ENCODE results near the gene CXCL1. TPM values are rescaled to one million over a fixed set of nuclear protein-coding genes. Genes with fewer than 3 reads are reported as not detected.

The CXCL1 gene
- total RNA-seq, 4 donors from 2014 or later: 0.84 to 2.7 (median 1.3) TPM; not detected in 1

DNA sequence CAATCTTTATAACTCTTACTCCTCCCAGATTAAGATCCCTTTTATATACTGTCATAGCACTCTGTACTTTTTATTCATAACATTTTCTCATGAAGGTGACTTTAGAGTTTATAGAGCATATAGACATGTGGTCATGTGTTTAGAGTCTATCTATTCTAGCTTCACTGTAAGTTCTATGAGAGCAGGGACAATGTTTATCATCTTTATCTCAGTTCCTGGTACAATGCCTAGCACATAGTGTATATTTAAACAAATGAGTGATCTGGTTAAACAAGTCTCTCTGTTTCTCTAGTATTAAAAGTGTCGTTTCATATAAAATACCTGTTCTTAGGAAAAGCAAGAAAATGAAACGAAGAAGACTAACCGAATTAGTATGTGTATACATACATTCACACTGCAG lies 29.5 kb upstream of the CXCL1 start:
- H3K27ac ChIP-seq: no peak overlapping the region
- H3K4me1 ChIP-seq: peaks cover 0 to 10% (median 0%) of the 10 kb centered on the region in 4 donors

GRCh38 chr4:73841243-73841925 lies 27.8 kb upstream of the CXCL1 start:
- Histone ChIP-seq H3K27ac (no peak overlapping the region), H3K9me3 (no peaks in the 10 kb centered on the region), H3K36me3 (no peaks in the 10 kb centered on the region), H3K4me1 (peaks cover 0 to 7% (median 0%) of the 10 kb centered on the region in 4 donors), H3K4me3 (no peak overlapping the region), H3K27me3 (peaks cover 0 to 23% of the 10 kb centered on the region in 2 donors)
- 85 to 86% methylated on average over 4 of the region's 4 CpGs for WGBS, 2 donors
- TF ChIP-seq POLR2A (IDR thresholded peaks at IDR 0.05) (no peak), EP300 (IDR thresholded peaks at IDR 0.05) (no peak)
- TF ChIP-seq, protein P1, sequence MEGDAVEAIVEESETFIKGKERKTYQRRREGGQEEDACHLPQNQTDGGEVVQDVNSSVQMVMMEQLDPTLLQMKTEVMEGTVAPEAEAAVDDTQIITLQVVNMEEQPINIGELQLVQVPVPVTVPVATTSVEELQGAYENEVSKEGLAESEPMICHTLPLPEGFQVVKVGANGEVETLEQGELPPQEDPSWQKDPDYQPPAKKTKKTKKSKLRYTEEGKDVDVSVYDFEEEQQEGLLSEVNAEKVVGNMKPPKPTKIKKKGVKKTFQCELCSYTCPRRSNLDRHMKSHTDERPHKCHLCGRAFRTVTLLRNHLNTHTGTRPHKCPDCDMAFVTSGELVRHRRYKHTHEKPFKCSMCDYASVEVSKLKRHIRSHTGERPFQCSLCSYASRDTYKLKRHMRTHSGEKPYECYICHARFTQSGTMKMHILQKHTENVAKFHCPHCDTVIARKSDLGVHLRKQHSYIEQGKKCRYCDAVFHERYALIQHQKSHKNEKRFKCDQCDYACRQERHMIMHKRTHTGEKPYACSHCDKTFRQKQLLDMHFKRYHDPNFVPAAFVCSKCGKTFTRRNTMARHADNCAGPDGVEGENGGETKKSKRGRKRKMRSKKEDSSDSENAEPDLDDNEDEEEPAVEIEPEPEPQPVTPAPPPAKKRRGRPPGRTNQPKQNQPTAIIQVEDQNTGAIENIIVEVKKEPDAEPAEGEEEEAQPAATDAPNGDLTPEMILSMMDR (IDR thresholded peaks at IDR 0.05): no peak
- DNase-seq (ENCODE audit: low spot score in 2 of 2): no peak

More for the DNA sequence above, 29.5 kb upstream of the CXCL1 start:
- DNase-seq (ENCODE audit: low spot score in 2 of 2): no peak
- Histone ChIP-seq H3K27me3 (peaks cover 0 to 26% of the 10 kb centered on the region in 2 donors), H3K9me3 (no peaks in the 10 kb centered on the region), H3K4me3 (no peak overlapping the region), H3K36me3 (no peaks in the 10 kb centered on the region)
- 92 to 95% methylated on average over 3 of the region's 3 CpGs for WGBS, 2 donors
- TF ChIP-seq, protein P1 (IDR thresholded peaks at IDR 0.05): no peak
- no peak for TF ChIP-seq EP300 (IDR thresholded peaks at IDR 0.05)
- TF ChIP-seq POLR2A (IDR thresholded peaks at IDR 0.05): no peak

- Histone ChIP-seq H3K4me1 (no peaks in the 10 kb centered on the region), H3K36me3 (no peaks in the 10 kb centered on the region), H3K9me3 (no peaks in the 10 kb centered on the region), H3K27ac (no peak overlapping the region), H3K27me3 (peaks cover 0 to 10% of the 10 kb centered on the region in 2 donors), H3K4me3 (no peak overlapping the region)
- no peak for DNase-seq (ENCODE audit: low spot score in 2 of 2)
- TF ChIP-seq EP300 (IDR thresholded peaks at IDR 0.05) (no peak), POLR2A (IDR thresholded peaks at IDR 0.05) (no peak)
- TF ChIP-seq, protein P1 (IDR thresholded peaks at IDR 0.05): no peak
Measured at GRCh38 chr4:73842696-73843095, 26.5 kb upstream of the CXCL1 start.

DNA sequence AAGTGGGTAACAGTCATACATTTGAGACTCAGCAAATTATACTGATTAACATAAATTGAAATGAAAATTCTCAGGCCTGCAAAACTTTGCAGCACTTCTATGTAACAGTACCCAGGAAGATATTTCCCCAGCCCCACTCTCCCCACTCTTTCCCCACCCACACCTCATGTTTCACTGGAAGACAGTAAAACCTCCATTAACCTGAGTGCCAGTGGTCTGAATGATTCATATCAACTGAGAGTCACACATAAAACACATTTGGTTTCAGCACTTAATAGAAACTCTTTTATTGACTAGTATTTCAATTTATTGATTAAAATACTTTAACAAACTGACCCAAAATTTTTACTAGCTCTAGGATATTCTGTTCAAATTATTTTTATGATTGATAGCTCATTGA lies 25.8 kb upstream of the CXCL1 start:
- no peak for TF ChIP-seq EP300 (IDR thresholded peaks at IDR 0.05)
- TF ChIP-seq, protein P1 (IDR thresholded peaks at IDR 0.05): no peak
- TF ChIP-seq POLR2A (IDR thresholded peaks at IDR 0.05): no peak
- Histone ChIP-seq H3K36me3 (no peaks in the 10 kb centered on the region), H3K4me3 (no peak overlapping the region), H3K27me3 (peaks cover 0 to 5% of the 10 kb centered on the region in 2 donors), H3K27ac (no peak overlapping the region), H3K9me3 (no peaks in the 10 kb centered on the region), H3K4me1 (no peaks in the 10 kb centered on the region)
- no peak for DNase-seq (ENCODE audit: low spot score in 2 of 2)

DNA sequence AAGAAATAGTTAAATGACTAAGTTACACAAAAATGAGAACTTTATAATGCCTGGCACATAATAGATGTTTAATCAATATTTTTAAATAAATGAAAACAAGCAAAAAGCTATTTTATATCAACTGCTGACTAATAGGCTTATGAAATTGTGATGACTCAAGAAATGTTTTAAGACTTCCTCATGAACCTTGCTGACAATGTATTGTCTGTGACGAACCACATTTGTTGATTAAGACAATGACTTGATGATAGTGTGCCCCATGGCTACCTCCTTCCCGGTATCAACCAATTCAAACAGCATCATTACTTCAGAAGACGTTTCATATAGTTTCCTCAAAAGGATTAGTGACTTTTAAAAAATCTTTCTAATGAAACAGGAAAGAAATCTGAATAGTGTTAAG lies 24.8 kb upstream of the CXCL1 start:
- Histone ChIP-seq H3K4me3 (no peak overlapping the region), H3K27ac (no peak overlapping the region), H3K36me3 (no peaks in the 10 kb centered on the region), H3K9me3 (no peaks in the 10 kb centered on the region), H3K27me3 (no peaks in the 10 kb centered on the region), H3K4me1 (no peaks in the 10 kb centered on the region)
- 66 to 70% methylated on average over 3 of the region's 3 CpGs for WGBS, 2 donors
- DNase-seq (ENCODE audit: low spot score in 2 of 2): no peak
- TF ChIP-seq EP300 (IDR thresholded peaks at IDR 0.05) (no peak), POLR2A (IDR thresholded peaks at IDR 0.05) (no peak)
- TF ChIP-seq, protein P1 (IDR thresholded peaks at IDR 0.05): no peak

Measured in tibial nerve (tissue), 4 donors.